Tibial nerve (tissue), 4 donors: Measurements from ENCODE around the gene MSL1. TPM values are rescaled to one million over a fixed set of nuclear protein-coding genes. Genes with fewer than 3 reads are reported as not detected.

Source experiments
- DNase-seq, 2 donors: peaks; one replicate each; pipeline ENCODE4 v3.0.0-alpha.2; 2019; ENCODE audit warnings: low spot score in 2 of 2
- H3K27ac ChIP-seq, 4 donors: fragments of 200-600 bp; sonication (generic) in 3 of 4; one replicate each; pipeline ENCODE4 v1.5.1; 2017 to 2019; ENCODE audit warnings: mild to moderate bottlenecking in 1 of 4
- H3K27me3 ChIP-seq, 2 donors: fragments of 200-600 bp; sonication (generic) in 1 of 2; one replicate each; pipeline versions ENCODE4 v1.5.1 to v1.6.0; 2017 to 2019
- H3K36me3 ChIP-seq, 3 donors: fragments of 200-600 bp; sonication (generic); one replicate each; pipeline ENCODE4 v1.5.1; 2018 to 2019
- H3K4me1 ChIP-seq, 4 donors: fragments of 200-600 bp; sonication (generic) in 3 of 4; one replicate each; pipeline ENCODE4 v1.5.1; 2017 to 2019
- H3K4me3 ChIP-seq, 4 donors: fragments of 200-600 bp; sonication (generic) in 3 of 4; one replicate each; pipeline ENCODE4 v1.5.1; 2017 to 2019; ENCODE audit warnings: mild to moderate bottlenecking in 1 of 4, moderate library complexity in 1 of 4
- H3K9me3 ChIP-seq, 4 donors: fragments of 200-600 bp; sonication (generic) in 3 of 4; one replicate each; pipeline ENCODE4 v1.5.1; 2017 to 2019
- CTCF ChIP-seq, 5 experiments: fragments of 200-600 bp in 3 of 5; fragments of 450-650 bp in 2 of 5; sonication (generic) in 3 of 5; IDR thresholded peaks; one replicate each; pipeline ENCODE4 v1.5.1; 2016 to 2019; ENCODE audit warnings: antibody characterized with exemption in 5 of 5, mild to moderate bottlenecking in 3 of 5, moderate library complexity in 2 of 5
- EP300 ChIP-seq, 2 donors: sonication (generic); formaldehyde crosslinking; IDR thresholded peaks; one replicate each; pipeline ENCODE4 v1.6.1; 2017; ENCODE audit warnings: antibody characterized with exemption in 2 of 2, mild to moderate bottlenecking in 1 of 2
- POLR2A ChIP-seq, 2 donors: fragments of 450-650 bp; IDR thresholded peaks; one replicate each; pipeline ENCODE4 v1.6.1; 2017; ENCODE audit warnings: antibody characterized with exemption in 2 of 2, mild to moderate bottlenecking in 2 of 2, moderate library complexity in 2 of 2
- WGBS, 2 donors: methylation state at CpG; one replicate each; pipeline ENCODE4 v1.1.5; 2018; 5-methylcytosine and 5-hydroxymethylcytosine counted together
- total RNA-seq, 4 donors: library from RNA; depleted of rRNA; stranded (reverse); fragments of >200 nt; gene quantifications; one replicate each; pipeline ENCODE4 v1.1.0, GENCODE V29; 2016

MSL1 gene
- total RNA-seq, 4 donors from 2014 or later = 78.0 to 113 (median 107) TPM

DNA sequence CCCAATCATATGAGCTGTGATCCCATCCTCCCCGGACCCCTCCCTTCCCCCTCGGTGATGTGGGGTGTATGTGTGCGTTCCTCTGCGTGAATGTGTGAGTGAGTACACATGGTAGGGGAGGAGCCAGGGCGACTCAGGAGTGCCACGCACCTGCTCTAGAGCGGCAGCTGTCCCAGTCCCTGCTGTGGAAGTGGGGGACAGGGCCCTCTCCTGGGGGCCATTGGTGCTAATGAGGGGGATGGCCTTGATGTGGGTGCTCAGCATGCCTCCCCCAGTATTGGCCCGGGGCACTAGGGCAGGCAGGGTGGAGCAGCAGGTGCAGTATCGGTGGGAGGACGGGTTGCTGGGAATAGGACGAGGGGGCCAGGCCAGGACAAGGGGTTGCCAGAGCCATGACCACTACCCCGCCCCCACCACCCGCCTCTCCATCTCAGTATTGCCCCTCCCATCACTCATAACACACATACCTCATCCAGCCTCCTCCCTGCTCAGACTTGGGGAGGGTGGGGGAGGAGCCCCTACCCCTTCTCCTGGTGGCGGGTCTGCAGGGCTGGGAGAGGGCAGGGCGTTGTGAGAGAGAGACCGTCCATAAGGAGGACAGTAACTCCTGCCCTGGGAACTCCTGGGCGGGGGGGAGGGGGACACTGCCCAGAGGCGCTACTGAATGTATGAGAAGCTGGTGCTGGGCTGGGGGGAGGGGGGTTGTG, 29.9 kb upstream of the MSL1 start:
- TF ChIP-seq EP300 (IDR thresholded peaks at IDR 0.05) (peak in 1 of 2 donors; percentile 12), POLR2A (IDR thresholded peaks at IDR 0.05) (no peak), CTCF (IDR thresholded peaks at IDR 0.05) (no peak)
- H3K27me3 ChIP-seq = no peaks in the 10 kb centered on the region
- no peaks in the 10 kb centered on the region for H3K9me3 ChIP-seq
- no peak for DNase-seq
- peaks cover 2 to 99% (median 40%) of the 10 kb centered on the region in 3 donors for H3K36me3 ChIP-seq
- H3K4me1 ChIP-seq = peaks cover 0 to 74% (median 32%) of the 10 kb centered on the region in 4 donors
- peak overlapping the region; percentile 58 to 99 (median 66) for H3K27ac ChIP-seq
- no peak overlapping the region for H3K4me3 ChIP-seq
- WGBS, 2 donors = 44 to 52% methylated on average over 16 to 18 of the region's 18 CpGs

GRCh38 chr17:40092581-40092980, 29.2 kb upstream of the MSL1 start:
- Histone ChIP-seq H3K36me3 (peaks cover 0 to 97% (median 47%) of the 10 kb centered on the region in 3 donors), H3K27ac (peak overlapping the region; percentile 58 to 99 (median 66)), H3K27me3 (no peaks in the 10 kb centered on the region), H3K9me3 (no peaks in the 10 kb centered on the region), H3K4me1 (peaks cover 5 to 82% (median 39%) of the 10 kb centered on the region in 4 donors), H3K4me3 (no peak overlapping the region)
- WGBS, 2 donors = 30% methylated on average over 3 of the region's 3 CpGs
- peak in 1 of 2 donors; percentile 42 for DNase-seq
- TF ChIP-seq CTCF (IDR thresholded peaks at IDR 0.05) = no peak
- TF ChIP-seq POLR2A (IDR thresholded peaks at IDR 0.05) = no peak
- TF ChIP-seq EP300 (IDR thresholded peaks at IDR 0.05) = peak in 1 of 2 donors; percentile 20

GRCh38 chr17:40093005-40093579, 28.7 kb upstream of the MSL1 start:
- TF ChIP-seq POLR2A (IDR thresholded peaks at IDR 0.05) (no peak), CTCF (IDR thresholded peaks at IDR 0.05) (no peak), EP300 (IDR thresholded peaks at IDR 0.05) (no peak)
- Histone ChIP-seq H3K9me3 (no peaks in the 10 kb centered on the region), H3K27me3 (no peaks in the 10 kb centered on the region), H3K36me3 (peaks cover 0 to 92% (median 44%) of the 10 kb centered on the region in 3 donors), H3K4me3 (no peak overlapping the region), H3K4me1 (peaks cover 8 to 87% (median 44%) of the 10 kb centered on the region in 4 donors), H3K27ac (peak overlapping the region; percentile 58 to 99 (median 66))
- no peak for DNase-seq
- WGBS, 2 donors = 58 to 70% methylated on average over 29 of the region's 29 CpGs

DNA sequence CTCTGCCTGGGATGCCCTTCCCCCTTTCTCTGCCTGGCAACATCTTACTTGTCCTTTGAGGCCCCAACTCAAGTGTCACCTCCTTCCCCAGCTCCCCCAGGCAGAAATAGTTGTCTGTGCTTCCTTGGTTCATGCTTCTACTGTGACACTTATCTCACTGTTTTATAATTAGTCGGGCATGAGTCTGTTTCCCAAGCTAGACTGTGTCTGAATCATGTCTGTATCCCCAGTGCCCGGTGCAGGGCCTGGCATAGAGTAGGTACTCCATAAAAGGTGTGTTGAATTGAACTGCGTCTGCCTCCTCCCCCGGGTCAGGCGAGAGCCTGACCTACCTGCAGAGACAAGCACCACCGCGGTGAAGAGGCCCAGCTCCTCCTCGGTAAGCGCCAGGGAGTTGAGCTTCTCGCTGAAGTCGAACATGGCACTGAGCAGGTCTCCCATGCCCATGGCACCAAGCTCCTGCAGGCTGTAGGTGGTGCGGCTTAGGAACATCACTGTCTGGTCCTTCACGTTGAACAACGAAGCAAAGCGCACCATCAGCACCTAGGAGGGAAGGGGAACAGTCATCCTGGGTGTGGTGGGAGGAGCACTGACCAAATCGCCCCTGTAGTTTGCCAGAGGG, 28.1 kb upstream of the MSL1 start:
- WGBS, 2 donors = 75 to 77% methylated on average over 16 of the region's 16 CpGs
- DNase-seq = no peak
- Histone ChIP-seq H3K27ac (peak overlapping the region; percentile 89 to 99 (median 98)), H3K27me3 (no peaks in the 10 kb centered on the region), H3K4me1 (peaks cover 8 to 93% (median 50%) of the 10 kb centered on the region in 4 donors), H3K9me3 (no peaks in the 10 kb centered on the region), H3K36me3 (peaks cover 0 to 86% (median 40%) of the 10 kb centered on the region in 3 donors), H3K4me3 (no peak overlapping the region)
- no peak for TF ChIP-seq EP300 (IDR thresholded peaks at IDR 0.05)
- TF ChIP-seq POLR2A (IDR thresholded peaks at IDR 0.05) = no peak
- no peak for TF ChIP-seq CTCF (IDR thresholded peaks at IDR 0.05)

GRCh38 chr17:40094874-40095273, 26.9 kb upstream of the MSL1 start:
- DNase-seq = no peak
- Histone ChIP-seq H3K27ac (peak overlapping the region; percentile 89 to 99 (median 98)), H3K9me3 (no peaks in the 10 kb centered on the region), H3K4me3 (no peak overlapping the region), H3K4me1 (peaks cover 8 to 89% (median 51%) of the 10 kb centered on the region in 4 donors), H3K36me3 (peaks cover 0 to 74% (median 32%) of the 10 kb centered on the region in 3 donors), H3K27me3 (no peaks in the 10 kb centered on the region)
- WGBS, 2 donors = 65 to 74% methylated on average over 14 of the region's 14 CpGs
- TF ChIP-seq EP300 (IDR thresholded peaks at IDR 0.05) (no peak), POLR2A (IDR thresholded peaks at IDR 0.05) (no peak), CTCF (IDR thresholded peaks at IDR 0.05) (no peak)
